Renal pelvis (tissue), 12 donors: ENCODE data around the gene PPP1R15B. TPM values are rescaled to one million over a fixed set of nuclear protein-coding genes. Genes with fewer than 3 reads are reported as not detected.

ENCODE experiments used
- DNase-seq: peaks from one replicate; pipeline ENCODE4 v3.0.0-alpha.2; 2013
- long read RNA-seq, 16 experiments: transcript quantifications; one replicate each; lab custom pipeline, GENCODE V29; 2026
- polyA plus RNA-seq, 3 donors: library from polyadenylated mRNA; unstranded; fragments of 120-200 nt; gene quantifications; one replicate each; pipeline ENCODE4 v1.2.1, GENCODE V29; 2013; ENCODE audit not compliant: insufficient read length in 3 of 3

PPP1R15B gene
- 10 to 100 TPM; 33.8 to 40.9 (median 38.6) TPM for polyA plus RNA-seq
- long read RNA-seq, donor 1, full-length matches to known transcripts = 3 of 3 reads
- long read RNA-seq, donor 1, partial matches to known transcripts = 0 of 3 reads
- long read RNA-seq, donor 1, other reads (novel, unspliced or antisense) = 0 of 3 reads
- long read RNA-seq, donor 2, full-length matches to known transcripts = 8 of 44 reads
- long read RNA-seq, donor 2, partial matches to known transcripts = 36 of 44 reads
- long read RNA-seq, donor 2, other reads (novel, unspliced or antisense) = 0 of 44 reads
- long read RNA-seq, donor 3, full-length matches to known transcripts = 3 of 19 reads
- long read RNA-seq, donor 3, partial matches to known transcripts = 16 of 19 reads
- long read RNA-seq, donor 3, other reads (novel, unspliced or antisense) = 0 of 19 reads
- long read RNA-seq, donor 4, full-length matches to known transcripts = 1 of 6 reads
- long read RNA-seq, donor 4, partial matches to known transcripts = 5 of 6 reads
- long read RNA-seq, donor 4, other reads (novel, unspliced or antisense) = 0 of 6 reads
- long read RNA-seq, donor 5, full-length matches to known transcripts = 4 of 4 reads
- long read RNA-seq, donor 5, partial matches to known transcripts = 0 of 4 reads
- long read RNA-seq, donor 5, other reads (novel, unspliced or antisense) = 0 of 4 reads
- long read RNA-seq, donor 6, full-length matches to known transcripts = 1 of 1 reads
- long read RNA-seq, donor 6, partial matches to known transcripts = 0 of 1 reads
- long read RNA-seq, donor 6, other reads (novel, unspliced or antisense) = 0 of 1 reads
- long read RNA-seq, donor 7, full-length matches to known transcripts = 9 of 9 reads
- long read RNA-seq, donor 7, partial matches to known transcripts = 0 of 9 reads
- long read RNA-seq, donor 7, other reads (novel, unspliced or antisense) = 0 of 9 reads
- long read RNA-seq, donor 8, full-length matches to known transcripts = 13 of 13 reads
- long read RNA-seq, donor 8, partial matches to known transcripts = 0 of 13 reads
- long read RNA-seq, donor 8, other reads (novel, unspliced or antisense) = 0 of 13 reads
- long read RNA-seq, donor 9, full-length matches to known transcripts = 6 of 6 reads
- long read RNA-seq, donor 9, partial matches to known transcripts = 0 of 6 reads
- long read RNA-seq, donor 9, other reads (novel, unspliced or antisense) = 0 of 6 reads
- long read RNA-seq, donor 10, full-length matches to known transcripts = 3 of 3 reads
- long read RNA-seq, donor 10, partial matches to known transcripts = 0 of 3 reads
- long read RNA-seq, donor 10, other reads (novel, unspliced or antisense) = 0 of 3 reads
- long read RNA-seq, donor 11, full-length matches to known transcripts = 8 of 8 reads
- long read RNA-seq, donor 11, partial matches to known transcripts = 0 of 8 reads
- long read RNA-seq, donor 11, other reads (novel, unspliced or antisense) = 0 of 8 reads
- long read RNA-seq, donor 12, full-length matches to known transcripts = 7 of 7 reads
- long read RNA-seq, donor 12, partial matches to known transcripts = 0 of 7 reads
- long read RNA-seq, donor 12, other reads (novel, unspliced or antisense) = 0 of 7 reads
- long read RNA-seq, donor 13, full-length matches to known transcripts = 10 of 10 reads
- long read RNA-seq, donor 13, partial matches to known transcripts = 0 of 10 reads
- long read RNA-seq, donor 13, other reads (novel, unspliced or antisense) = 0 of 10 reads
- long read RNA-seq, donor 14 = 0 reads
- long read RNA-seq, donor 15, full-length matches to known transcripts = 2 of 2 reads
- long read RNA-seq, donor 15, partial matches to known transcripts = 0 of 2 reads
- long read RNA-seq, donor 15, other reads (novel, unspliced or antisense) = 0 of 2 reads
- long read RNA-seq, donor 16, full-length matches to known transcripts = 2 of 20 reads
- long read RNA-seq, donor 16, partial matches to known transcripts = 18 of 20 reads
- long read RNA-seq, donor 16, other reads (novel, unspliced or antisense) = 0 of 20 reads

GRCh38 chr1:204411451-204412204 is at the start of gene PPP1R15B:
TSS of gene PPP1R15B (minus strand) at chr1:204411817. CDS start at chr1:204411411, 406 bp downstream.
- peak; percentile 98 for DNase-seq

GRCh38 chr1:204460346-204460745 is 48.7 kb upstream of the PPP1R15B start:
- DNase-seq = no peak

GRCh38 chr1:204459706-204460105 is 48.1 kb upstream of the PPP1R15B start:
- no peak for DNase-seq

- DNase-seq = no peak
Observed at GRCh38 chr1:204457666-204458065, 46.0 kb upstream of the PPP1R15B start.

GRCh38 chr1:204456826-204457442 is 45.3 kb upstream of the PPP1R15B start:
- DNase-seq = peak; percentile 75

- no peak for DNase-seq
Observed at GRCh38 chr1:204455831-204456145, 44.2 kb upstream of the PPP1R15B start.

- DNase-seq = no peak
Observed at GRCh38 chr1:204455063-204455830, 43.6 kb upstream of the PPP1R15B start.

DNA sequence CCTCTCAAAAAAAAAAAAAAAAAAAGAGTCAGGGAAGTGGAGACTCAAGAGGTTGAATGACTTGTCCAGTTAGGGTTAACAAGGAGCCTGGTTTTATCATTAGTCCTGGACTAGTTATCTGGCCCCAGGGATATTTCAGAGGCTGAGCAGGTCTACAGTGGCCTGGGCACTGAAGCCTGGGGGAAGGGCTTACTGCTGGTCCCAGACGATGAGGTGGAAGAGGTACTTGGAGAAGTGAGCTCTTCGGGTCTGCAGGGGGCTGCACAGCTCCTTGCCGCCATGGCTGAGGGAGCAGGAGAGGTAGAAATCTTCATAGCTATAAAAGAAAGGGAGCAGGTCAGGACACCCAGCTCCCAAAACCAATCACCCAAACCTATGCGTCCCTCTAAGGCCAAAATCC is 42.9 kb upstream of the PPP1R15B start:
- no peak for DNase-seq

DNA sequence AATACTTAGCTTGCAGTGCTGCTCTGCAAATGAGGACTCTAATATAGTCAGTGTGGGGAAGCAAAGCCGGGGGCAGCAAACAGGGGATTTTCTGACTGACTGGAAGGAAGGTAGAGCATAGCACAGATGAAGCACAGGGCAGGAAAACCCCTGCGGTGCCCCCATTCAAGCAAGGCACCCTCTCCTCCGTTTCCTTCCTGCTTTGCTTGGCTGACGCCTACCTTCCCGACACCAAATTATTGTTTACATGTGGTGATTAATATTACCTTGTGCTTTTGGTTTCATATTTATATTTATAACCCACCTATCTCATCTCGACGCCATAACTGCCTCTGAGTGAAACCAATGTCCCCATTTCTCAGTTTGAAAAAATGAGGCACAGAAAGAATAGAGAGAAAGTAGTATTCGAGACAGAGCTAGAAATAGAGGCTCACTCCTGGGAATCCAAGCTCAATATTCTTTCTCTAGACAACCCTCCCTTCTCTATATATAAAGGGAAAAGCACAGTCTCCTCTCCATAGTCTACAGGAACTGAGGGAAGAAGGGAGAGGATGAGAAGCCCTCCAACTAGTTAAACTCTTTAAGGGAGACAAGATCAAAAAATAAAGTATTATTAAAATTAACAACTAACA is 41.6 kb upstream of the PPP1R15B start:
- no peak for DNase-seq

- DNase-seq = no peak
Observed at GRCh38 chr1:204451352-204452124, 39.9 kb upstream of the PPP1R15B start.

- no peak for DNase-seq
Observed at GRCh38 chr1:204450461-204451257, 39.0 kb upstream of the PPP1R15B start.

DNA sequence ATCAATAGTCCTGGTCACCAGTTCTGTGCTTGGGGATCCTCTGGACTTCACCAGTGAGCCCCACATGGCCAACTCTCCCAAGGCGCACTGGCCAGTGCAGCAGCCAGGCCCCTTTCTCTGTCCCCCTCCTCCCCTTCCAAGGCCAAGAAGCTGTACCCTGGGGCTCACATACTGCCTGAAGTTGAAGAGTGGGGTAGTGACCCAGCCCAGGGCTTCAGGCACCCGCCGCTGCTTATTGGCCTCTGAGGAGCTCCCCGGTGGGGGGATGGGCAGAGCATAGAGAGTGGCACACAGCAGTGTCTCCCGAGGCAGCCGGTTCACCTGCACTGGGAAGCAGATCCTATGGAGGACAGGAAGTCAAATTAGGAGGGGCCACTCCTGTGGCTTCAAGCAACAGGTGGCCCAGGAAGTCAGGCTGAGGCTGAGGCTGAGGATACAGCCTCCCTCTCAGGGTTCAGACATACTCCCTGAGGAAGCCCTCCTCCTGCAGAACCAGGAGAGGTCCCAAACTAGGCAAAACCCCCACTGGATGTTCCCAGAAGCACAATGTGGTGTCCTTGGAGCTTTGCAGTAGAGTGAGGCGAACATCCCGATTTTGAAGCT is 38.2 kb upstream of the PPP1R15B start:
- DNase-seq = no peak

DNA sequence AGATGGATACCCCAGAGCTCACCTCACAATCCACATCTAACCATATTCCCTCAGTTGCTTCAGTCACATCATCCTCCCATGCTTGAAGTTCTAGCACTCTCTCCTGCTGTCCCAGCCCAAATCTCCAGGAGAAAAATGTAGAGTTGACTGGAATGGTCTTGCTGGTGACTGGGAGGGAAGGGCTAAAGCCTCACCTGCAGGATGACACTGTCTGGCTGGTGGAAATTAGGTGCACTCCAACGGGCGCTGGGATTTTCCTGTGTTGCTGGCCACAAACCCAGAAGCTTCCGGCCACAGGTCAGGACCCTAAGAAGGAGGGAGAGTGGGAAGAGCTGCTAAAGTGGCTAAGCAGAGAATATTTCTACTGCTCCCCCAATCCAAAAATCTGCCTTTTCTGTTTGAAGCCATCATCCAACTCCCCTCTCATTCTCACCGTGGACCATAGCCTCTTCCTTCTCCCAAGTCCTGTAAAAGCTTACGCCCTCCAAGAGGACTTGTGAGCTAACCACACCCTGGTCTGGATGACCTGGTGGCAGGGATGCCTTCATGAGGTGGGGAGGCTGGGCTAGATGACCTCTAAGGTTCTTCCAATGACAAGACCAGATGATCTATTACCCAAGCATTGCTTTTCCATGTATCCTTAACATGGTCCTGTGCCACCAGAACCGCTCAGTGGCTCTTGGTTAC is 37.5 kb upstream of the PPP1R15B start:
- DNase-seq = no peak

DNA sequence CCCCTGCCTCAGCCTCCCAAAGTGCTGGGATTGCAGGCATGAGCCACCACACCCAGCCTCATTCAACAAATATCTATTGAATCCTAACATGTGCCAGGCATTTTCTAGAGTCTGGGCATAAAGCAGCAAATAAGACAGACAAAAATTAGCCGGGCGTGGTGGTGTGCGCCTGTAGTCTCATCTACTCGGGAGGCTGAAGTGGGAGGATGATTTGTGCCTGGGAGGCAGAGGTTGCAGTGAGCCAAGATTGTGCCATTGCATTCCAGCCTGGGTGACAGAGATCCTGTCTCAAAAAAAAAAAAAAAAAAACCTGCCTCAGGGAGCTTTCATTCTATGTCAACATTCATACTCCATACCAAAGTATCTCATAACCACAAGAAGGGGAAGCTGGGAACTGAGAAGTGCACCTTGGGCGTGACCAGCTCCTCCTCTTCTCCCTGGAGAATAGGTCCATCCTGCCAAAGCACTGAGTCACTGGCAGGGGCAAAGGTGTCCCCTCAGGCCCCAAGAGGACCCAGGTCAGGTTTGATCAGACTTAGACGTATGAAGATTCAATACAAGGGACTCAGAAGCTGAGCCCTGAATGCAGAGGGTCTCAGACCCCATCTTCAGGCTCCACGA is 36.8 kb upstream of the PPP1R15B start:
- DNase-seq = no peak

- no peak for DNase-seq
Observed at GRCh38 chr1:204447736-204448135, 36.1 kb upstream of the PPP1R15B start.
